Testis (tissue), 2 donors: ENCODE measurements around the gene ATP5F1D.

ENCODE experiments used
- POLR2A ChIP-seq: fragments of 450-650 bp; IDR thresholded peaks from one replicate; pipeline ENCODE4 v1.6.1; 2017; ENCODE audit warnings: antibody characterized with exemption, mild to moderate bottlenecking, moderate library complexity
- TF ChIP-seq, protein P1 (sequence below), 3 experiments: fragments of 450-650 bp in 2 of 3; fragments of 200-600 bp in 1 of 3; sonication (generic) in 1 of 3; IDR thresholded peaks; one replicate each; pipeline ENCODE4 v1.5.1; 2016 to 2019; ENCODE audit warnings: antibody characterized with exemption in 3 of 3, mild to moderate bottlenecking in 2 of 3, moderate library complexity in 1 of 3

DNA sequence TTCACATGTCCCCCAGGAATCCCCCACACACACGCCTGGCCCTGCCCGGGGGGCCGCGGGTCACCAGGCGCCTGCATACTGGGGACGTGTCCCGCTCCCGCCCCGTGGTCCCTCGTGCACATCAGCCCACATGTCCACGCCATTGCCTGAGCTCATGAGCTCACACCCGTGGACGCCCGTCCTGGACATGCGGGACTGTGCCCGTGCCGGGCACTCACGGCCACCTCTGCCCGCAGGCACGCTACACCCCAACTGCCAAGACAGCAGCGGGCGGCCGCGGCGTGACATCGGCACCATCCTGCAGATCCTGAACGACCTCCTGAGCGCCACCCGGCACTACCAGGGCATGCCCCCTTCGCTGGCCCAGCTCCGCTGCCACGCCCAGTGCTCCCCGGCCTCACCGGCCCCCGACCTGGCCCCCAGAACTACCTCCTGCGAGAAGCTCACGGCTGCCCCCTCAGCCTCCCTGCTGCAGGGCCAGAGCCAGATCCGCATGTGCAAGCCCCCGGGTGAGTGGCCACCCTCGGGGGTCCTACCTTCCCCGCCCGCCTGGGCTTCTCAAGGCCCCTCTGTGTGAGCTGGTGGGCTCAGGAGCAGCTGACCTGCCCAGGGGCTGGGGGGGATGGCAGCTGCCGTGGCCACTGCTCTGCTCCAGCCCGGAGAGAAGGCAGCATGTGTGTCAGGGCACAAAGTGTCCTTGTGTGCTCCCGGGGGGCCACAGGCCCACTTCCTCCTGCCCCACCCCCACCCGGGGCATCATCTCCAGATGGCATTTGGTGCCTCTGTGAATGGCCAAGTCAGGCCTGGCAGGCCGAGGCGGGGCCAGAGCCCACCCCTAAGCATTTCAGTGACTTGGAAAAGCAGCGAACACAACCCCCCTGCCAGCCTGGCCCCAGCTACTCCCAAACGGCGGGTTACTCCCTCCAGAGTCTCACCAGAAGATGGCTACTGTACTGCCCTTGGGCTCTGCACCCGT is 13.9 kb downstream of the ATP5F1D start:
- TF ChIP-seq, protein P1, sequence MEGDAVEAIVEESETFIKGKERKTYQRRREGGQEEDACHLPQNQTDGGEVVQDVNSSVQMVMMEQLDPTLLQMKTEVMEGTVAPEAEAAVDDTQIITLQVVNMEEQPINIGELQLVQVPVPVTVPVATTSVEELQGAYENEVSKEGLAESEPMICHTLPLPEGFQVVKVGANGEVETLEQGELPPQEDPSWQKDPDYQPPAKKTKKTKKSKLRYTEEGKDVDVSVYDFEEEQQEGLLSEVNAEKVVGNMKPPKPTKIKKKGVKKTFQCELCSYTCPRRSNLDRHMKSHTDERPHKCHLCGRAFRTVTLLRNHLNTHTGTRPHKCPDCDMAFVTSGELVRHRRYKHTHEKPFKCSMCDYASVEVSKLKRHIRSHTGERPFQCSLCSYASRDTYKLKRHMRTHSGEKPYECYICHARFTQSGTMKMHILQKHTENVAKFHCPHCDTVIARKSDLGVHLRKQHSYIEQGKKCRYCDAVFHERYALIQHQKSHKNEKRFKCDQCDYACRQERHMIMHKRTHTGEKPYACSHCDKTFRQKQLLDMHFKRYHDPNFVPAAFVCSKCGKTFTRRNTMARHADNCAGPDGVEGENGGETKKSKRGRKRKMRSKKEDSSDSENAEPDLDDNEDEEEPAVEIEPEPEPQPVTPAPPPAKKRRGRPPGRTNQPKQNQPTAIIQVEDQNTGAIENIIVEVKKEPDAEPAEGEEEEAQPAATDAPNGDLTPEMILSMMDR (IDR thresholded peaks at IDR 0.05), result no peak
- TF ChIP-seq POLR2A, result no peak
